ENCODE data around the gene SH3BP5L. TPM values are rescaled to one million over a fixed set of nuclear protein-coding genes. Genes with fewer than 3 reads are reported as not detected.
"Not testable (repeated sequence)": the region's sequence is repeated elsewhere in the genome, so short reads cannot be mapped to it uniquely, and the experiment has no call there.

The SH3BP5L gene
- total RNA-seq, 4 donors from 2014 or later, result 2.6 to 29.8 (median 16.4) TPM

DNA sequence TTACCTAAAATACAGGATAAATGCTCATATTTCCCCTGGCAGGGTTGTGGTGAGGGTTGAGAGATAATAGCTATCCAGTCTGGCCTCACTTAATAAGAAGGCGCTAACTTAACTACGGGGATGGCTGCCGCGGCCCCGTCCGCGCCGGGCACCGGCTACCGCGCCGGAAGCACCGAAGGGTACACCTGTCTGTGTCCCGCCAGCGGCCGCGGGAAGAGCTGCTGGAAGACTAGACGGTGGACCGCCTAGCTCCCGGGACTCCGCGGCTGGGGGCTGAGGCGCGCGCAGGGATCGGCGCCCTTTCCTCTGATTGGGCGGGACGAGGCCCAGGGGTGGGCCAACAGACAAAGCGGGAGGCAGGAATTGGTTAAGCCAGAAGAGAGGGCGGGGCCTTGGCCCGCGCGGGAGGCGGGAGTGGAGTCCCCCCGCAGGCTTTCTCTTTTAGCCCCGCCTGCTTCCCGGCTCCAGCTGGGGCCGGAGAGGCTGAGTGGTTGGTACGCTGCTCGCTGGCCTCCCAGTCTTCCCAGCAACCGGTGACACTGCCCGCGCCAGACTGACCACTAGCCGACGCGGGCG, 12.2 kb upstream of the SH3BP5L start, which contains the start of gene ZNF672:
TSS of gene ZNF672 (plus strand) at position 444 of the 576 bp plus-strand sequence. CDS start 9,051 bp downstream, outside the sequence.
- H3K27me3 ChIP-seq, result no peaks in the 10 kb centered on the region
- peak within 1 kb of the TSS; percentile 90 to 93 for H3K4me3 ChIP-seq
- peak; percentile 98 to 99 for DNase-seq
- TF ChIP-seq, protein P1, sequence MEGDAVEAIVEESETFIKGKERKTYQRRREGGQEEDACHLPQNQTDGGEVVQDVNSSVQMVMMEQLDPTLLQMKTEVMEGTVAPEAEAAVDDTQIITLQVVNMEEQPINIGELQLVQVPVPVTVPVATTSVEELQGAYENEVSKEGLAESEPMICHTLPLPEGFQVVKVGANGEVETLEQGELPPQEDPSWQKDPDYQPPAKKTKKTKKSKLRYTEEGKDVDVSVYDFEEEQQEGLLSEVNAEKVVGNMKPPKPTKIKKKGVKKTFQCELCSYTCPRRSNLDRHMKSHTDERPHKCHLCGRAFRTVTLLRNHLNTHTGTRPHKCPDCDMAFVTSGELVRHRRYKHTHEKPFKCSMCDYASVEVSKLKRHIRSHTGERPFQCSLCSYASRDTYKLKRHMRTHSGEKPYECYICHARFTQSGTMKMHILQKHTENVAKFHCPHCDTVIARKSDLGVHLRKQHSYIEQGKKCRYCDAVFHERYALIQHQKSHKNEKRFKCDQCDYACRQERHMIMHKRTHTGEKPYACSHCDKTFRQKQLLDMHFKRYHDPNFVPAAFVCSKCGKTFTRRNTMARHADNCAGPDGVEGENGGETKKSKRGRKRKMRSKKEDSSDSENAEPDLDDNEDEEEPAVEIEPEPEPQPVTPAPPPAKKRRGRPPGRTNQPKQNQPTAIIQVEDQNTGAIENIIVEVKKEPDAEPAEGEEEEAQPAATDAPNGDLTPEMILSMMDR (IDR thresholded peaks at IDR 0.05), result no peak
- TF ChIP-seq POLR2A (IDR thresholded peaks at IDR 0.05), result peak; percentile 81 to 91
- H3K27ac ChIP-seq, result peak within 1 kb of the TSS; percentile 99
- H3K9me3 ChIP-seq, result no peaks in the 10 kb centered on the region
- intact Hi-C loops (cut with DNase I; ENCODE audit: low total_unique reads), result loop anchor here (2.0 kb wide), 1 partner anchor 21 kb away; the partner anchor contains the start of gene ZNF692
- H3K4me1 ChIP-seq, result peaks cover 0 to 9% of the 10 kb centered on the region in 2 donors
- no peaks in the 10 kb centered on the region for H3K36me3 ChIP-seq

DNA sequence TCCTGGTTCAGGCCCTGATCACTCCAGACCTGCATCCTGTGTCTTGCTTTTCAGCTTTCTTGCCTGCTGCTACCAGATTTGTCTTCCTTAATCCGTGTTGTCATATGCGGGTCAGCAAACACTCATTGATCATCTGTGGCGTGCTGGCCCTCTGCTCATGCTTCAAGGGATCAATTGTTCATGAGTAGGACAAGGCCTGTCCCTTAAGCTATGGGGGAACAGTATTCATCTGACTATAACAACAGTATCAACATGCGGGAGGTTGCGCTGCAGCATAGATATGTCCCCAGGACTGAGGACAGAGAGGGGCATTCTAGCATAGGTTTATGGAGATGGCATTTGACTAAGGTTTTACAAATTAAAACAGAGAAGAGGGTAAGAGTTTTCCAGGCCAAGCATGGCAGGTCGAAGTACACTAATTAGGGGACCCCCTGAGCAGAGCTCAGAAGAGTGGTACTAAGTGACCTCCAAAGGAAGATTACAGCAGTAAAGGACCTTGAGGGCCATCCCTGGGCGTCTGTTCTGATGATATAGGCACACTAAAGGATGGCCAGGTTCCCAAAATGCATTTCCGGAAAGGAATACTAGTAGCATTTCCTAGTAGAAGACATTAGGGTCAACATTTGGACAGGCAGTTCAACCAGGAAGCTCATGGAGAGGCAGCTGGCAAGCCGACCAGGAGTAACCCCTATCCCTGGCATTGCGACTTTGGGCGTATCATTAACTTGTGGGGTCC, 11.5 kb upstream of the SH3BP5L start:
- TF ChIP-seq POLR2A (IDR thresholded peaks at IDR 0.05), result no peak
- TF ChIP-seq, protein P1 (IDR thresholded peaks at IDR 0.05), result no peak
- DNase-seq, result no peak
- no peaks in the 10 kb centered on the region for H3K27me3 ChIP-seq
- intact Hi-C loops (cut with DNase I; ENCODE audit: low total_unique reads), result no loop called here
- peaks cover 0 to 9% of the 10 kb centered on the region in 2 donors for H3K4me1 ChIP-seq
- peak overlapping the region; percentile 99 for H3K27ac ChIP-seq
- peak overlapping the region; percentile 46 to 93 for H3K4me3 ChIP-seq
- no peaks in the 10 kb centered on the region for H3K9me3 ChIP-seq
- no peaks in the 10 kb centered on the region for H3K36me3 ChIP-seq

DNA sequence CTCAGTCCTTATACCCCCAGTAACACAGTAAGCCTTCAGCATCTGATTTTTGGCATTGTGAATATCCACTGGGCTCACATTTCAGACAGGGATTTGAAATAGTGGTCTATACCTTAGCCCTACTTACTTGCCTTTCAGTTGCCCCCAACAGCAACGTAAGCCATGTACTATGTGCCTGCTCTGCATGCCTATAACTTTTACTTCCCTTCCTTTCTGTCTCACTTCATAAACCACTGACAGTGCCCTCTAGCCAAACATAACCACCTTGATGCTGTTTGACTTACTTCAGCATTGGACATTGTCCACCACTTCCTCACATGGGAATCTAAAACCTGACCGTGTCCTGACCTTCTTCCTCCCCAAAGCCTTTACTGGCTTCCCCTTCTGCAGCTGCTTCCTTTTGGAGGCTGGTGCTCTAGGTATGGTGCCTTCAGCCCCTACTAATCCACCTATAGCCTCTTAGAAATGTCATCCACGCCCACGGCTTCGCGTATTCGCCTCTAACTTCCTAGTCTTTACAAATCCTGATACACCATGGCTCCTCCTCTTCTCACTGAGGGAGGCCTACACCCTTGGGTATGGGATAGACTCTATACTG, 8.7 kb upstream of the SH3BP5L start:
- no peaks in the 10 kb centered on the region for H3K36me3 ChIP-seq
- peaks cover 0 to 5% of the 10 kb centered on the region in 2 donors for H3K4me1 ChIP-seq
- no peaks in the 10 kb centered on the region for H3K27me3 ChIP-seq
- no peak for TF ChIP-seq POLR2A (IDR thresholded peaks at IDR 0.05)
- TF ChIP-seq, protein P1 (IDR thresholded peaks at IDR 0.05), result no peak
- no peak overlapping the region for H3K4me3 ChIP-seq
- H3K27ac ChIP-seq, result no peak overlapping the region
- intact Hi-C loops (cut with DNase I; ENCODE audit: low total_unique reads), result no loop called here
- H3K9me3 ChIP-seq, result no peaks in the 10 kb centered on the region
- DNase-seq, result no peak

DNA sequence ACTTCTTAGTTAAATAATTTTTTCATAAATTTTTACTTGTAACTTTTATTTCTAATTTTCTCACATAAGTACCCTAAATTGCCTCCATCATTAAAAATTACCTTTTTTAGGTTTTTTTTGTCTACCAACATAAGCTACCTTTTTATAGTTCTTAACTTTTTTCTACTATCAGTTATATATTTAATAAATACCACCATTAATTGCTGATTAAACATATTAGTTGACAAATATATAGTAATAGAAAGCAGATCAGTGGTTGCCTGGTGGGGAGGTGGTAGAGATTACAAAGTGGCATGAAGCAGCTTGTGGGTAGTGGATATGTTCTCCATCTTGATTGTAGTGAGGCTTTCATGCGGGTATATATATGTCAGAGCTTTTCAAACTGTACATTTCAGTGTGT, 6.1 kb upstream of the SH3BP5L start:
- Histone ChIP-seq H3K4me1 (no peaks in the 10 kb centered on the region), H3K4me3 (no peak overlapping the region), H3K27me3 (no peaks in the 10 kb centered on the region), H3K9me3 (no peaks in the 10 kb centered on the region), H3K27ac (no peak overlapping the region), H3K36me3 (no peaks in the 10 kb centered on the region)
- intact Hi-C loops (cut with DNase I; ENCODE audit: low total_unique reads), result no loop called here
- DNase-seq, result no peak
- TF ChIP-seq, protein P1 (IDR thresholded peaks at IDR 0.05), result no peak
- TF ChIP-seq POLR2A (IDR thresholded peaks at IDR 0.05), result no peak

DNA sequence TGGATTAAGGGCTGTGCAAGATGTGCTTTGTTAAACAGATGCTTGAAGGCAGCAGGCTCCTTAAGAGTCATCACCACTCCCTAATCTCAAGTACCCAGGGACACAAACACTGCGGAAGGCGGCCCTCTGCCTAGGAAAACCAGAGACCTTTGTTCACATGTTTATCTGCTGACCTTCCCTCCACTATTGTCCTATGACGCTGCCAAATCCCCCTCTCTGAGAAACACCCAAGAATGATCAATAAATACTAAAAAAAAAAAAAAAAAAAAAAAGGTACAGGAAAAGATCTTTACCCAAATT, 5.0 kb upstream of the SH3BP5L start:
- DNase-seq; intact Hi-C loops (cut with DNase I; ENCODE audit: low total_unique reads); H3K27ac ChIP-seq; H3K36me3 ChIP-seq; H3K4me3 ChIP-seq; H3K9me3 ChIP-seq; H3K27me3 ChIP-seq; H3K4me1 ChIP-seq: not testable (repeated sequence)
